ENCODE measurements around the gene ASPG. TPM values are rescaled to one million over a fixed set of nuclear protein-coding genes. Genes with fewer than 3 reads are reported as not detected.
A peak's percentile ranks its signal among the peaks of the same experiment; 100 is the strongest.

The ASPG gene
- total RNA-seq, 1 experiment from 2014 or later: not detected

DNA sequence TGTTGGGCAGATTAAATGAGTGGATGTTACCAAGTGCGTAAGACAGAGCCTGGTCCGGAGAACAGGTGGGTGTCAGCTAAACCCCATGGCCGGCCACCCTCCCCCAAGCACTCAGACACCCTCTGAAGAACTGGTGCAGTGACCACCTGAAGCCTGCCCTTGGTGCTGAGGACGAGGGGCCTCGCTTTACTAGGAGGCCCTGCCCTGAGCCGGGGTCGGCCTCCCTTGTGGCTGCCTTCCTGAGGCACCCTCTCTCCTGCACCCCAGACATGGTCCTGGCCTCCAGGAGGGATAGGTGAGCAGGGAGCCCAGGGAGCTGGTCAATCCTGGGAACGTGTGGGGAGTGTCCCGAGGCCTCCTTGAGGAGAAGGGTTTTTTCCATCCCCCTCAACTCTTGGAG is 48.0 kb downstream of the ASPG start:
- intact Hi-C loops (cut with micrococcal nuclease; ENCODE audit: unreplicated experiment): loop anchor here (10.0 kb wide), 1 partner anchor 501 kb away; no protein-coding TSS in a partner anchor
- BruUV-seq (replicated peaks): no TSS peak
- DNase-seq: no peak
- Mint-ChIP-seq H3K27ac (ENCODE audit: unreplicated experiment) (no peak overlapping the region), H3K36me3 (ENCODE audit: insufficient read depth, unreplicated experiment) (no peaks in the 10 kb centered on the region), H3K4me3 (ENCODE audit: low read depth, unreplicated experiment) (no peak overlapping the region), H3K27me3 (ENCODE audit: unreplicated experiment) (peaks cover 87% of the 10 kb centered on the region), H3K4me1 (ENCODE audit: low read depth, unreplicated experiment) (no peaks in the 10 kb centered on the region), H3K9me3 (ENCODE audit: low read depth, unreplicated experiment) (peaks cover 9% of the 10 kb centered on the region)
- TF ChIP-seq, protein P1, sequence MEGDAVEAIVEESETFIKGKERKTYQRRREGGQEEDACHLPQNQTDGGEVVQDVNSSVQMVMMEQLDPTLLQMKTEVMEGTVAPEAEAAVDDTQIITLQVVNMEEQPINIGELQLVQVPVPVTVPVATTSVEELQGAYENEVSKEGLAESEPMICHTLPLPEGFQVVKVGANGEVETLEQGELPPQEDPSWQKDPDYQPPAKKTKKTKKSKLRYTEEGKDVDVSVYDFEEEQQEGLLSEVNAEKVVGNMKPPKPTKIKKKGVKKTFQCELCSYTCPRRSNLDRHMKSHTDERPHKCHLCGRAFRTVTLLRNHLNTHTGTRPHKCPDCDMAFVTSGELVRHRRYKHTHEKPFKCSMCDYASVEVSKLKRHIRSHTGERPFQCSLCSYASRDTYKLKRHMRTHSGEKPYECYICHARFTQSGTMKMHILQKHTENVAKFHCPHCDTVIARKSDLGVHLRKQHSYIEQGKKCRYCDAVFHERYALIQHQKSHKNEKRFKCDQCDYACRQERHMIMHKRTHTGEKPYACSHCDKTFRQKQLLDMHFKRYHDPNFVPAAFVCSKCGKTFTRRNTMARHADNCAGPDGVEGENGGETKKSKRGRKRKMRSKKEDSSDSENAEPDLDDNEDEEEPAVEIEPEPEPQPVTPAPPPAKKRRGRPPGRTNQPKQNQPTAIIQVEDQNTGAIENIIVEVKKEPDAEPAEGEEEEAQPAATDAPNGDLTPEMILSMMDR (IDR thresholded peaks at IDR 0.05; ENCODE audit: unreplicated experiment): no peak
- CTCF ChIA-PET: interaction anchor here (2.1 kb wide), 1 partner anchor 56 kb away, joined by 10 read pairs; no protein-coding TSS in a partner anchor

DNA sequence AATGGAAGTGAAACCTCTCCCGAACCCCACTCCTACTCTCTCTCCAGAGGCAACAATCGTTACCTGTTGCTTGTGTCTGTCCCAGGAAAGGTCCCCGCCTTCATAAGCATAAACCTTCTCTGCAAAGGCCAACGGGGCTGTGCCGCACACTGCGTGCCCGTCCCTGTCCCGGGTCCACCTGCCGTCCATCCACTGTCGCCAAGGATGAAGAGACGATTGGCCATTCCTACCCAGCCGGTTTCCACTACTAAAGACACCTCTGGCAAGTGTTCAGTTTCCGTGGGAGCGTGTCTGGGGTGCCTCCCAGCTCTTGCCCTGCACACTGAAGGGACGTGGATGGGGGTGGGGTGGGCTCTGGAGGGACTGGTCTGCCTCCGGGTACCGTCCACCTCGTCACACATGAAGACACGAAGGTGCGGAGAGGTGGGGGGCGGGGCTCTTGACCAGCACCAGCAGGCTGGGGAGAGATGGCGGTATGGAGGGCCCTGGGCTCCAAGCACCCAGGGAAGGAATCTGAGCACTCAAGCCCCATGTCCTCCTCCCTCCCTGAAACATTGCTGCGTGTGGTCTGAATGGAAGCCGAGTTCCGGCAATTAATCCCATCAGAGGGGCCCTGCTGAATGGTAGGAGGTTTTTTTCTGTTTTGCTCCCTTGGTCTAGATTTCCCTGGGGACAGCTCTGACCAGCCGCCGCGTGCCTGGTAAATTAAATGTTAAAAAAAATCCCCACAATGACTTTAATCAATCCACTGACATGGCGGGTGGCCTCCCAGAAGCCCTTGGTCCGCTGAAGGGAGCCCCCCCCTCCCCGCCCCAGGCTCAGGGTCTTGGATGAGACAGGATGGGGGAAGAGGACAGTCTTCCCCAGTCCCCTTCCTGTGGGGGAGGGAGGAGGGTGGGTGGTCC is 48.8 kb downstream of the ASPG start:
- TF ChIP-seq, protein P1 (IDR thresholded peaks at IDR 0.05; ENCODE audit: unreplicated experiment): no peak
- no peaks in the 10 kb centered on the region for H3K36me3 Mint-ChIP-seq (ENCODE audit: insufficient read depth, unreplicated experiment)
- no peak overlapping the region for H3K4me3 Mint-ChIP-seq (ENCODE audit: low read depth, unreplicated experiment)
- CTCF ChIA-PET: no interaction called here
- no peak for DNase-seq
- peaks cover 85% of the 10 kb centered on the region for H3K27me3 Mint-ChIP-seq (ENCODE audit: unreplicated experiment)
- H3K9me3 Mint-ChIP-seq (ENCODE audit: low read depth, unreplicated experiment): peaks cover 4% of the 10 kb centered on the region
- intact Hi-C loops (cut with micrococcal nuclease; ENCODE audit: unreplicated experiment): loop anchor here (10.0 kb wide), 1 partner anchor 500 kb away; no protein-coding TSS in a partner anchor
- BruUV-seq (replicated peaks): no TSS peak
- H3K4me1 Mint-ChIP-seq (ENCODE audit: low read depth, unreplicated experiment): no peaks in the 10 kb centered on the region
- H3K27ac Mint-ChIP-seq (ENCODE audit: unreplicated experiment): no peak overlapping the region

- TF ChIP-seq, protein P1 (IDR thresholded peaks at IDR 0.05; ENCODE audit: unreplicated experiment): no peak
These were observed 49.8 kb downstream of the ASPG start for GRCh38 chr14:104135121-104135903.

GRCh38 chr14:104135904-104136471 is 50.5 kb downstream of the ASPG start:
- intact Hi-C loops (cut with micrococcal nuclease; ENCODE audit: unreplicated experiment): loop anchor here (10.0 kb wide), 1 partner anchor 499 kb away; no protein-coding TSS in a partner anchor
- no peak overlapping the region for H3K27ac Mint-ChIP-seq (ENCODE audit: unreplicated experiment)
- H3K27me3 Mint-ChIP-seq (ENCODE audit: unreplicated experiment): peaks cover 84% of the 10 kb centered on the region
- no peak for DNase-seq
- H3K4me3 Mint-ChIP-seq (ENCODE audit: low read depth, unreplicated experiment): no peak overlapping the region
- CTCF ChIA-PET: interaction anchor here (0.6 kb wide), 2 partner anchors 330 to 671 kb away, joined by 3 to 4 read pairs; no protein-coding TSS in a partner anchor
- H3K4me1 Mint-ChIP-seq (ENCODE audit: low read depth, unreplicated experiment): no peaks in the 10 kb centered on the region
- TF ChIP-seq, protein P1 (IDR thresholded peaks at IDR 0.05; ENCODE audit: unreplicated experiment): no peak
- peaks cover 4% of the 10 kb centered on the region for H3K36me3 Mint-ChIP-seq (ENCODE audit: insufficient read depth, unreplicated experiment)
- no peaks in the 10 kb centered on the region for H3K9me3 Mint-ChIP-seq (ENCODE audit: low read depth, unreplicated experiment)
- BruUV-seq (replicated peaks): no TSS peak

More at GRCh38 chr14:104135121-104135903, 49.8 kb downstream of the ASPG start:
- H3K4me3 Mint-ChIP-seq (ENCODE audit: low read depth, unreplicated experiment): no peak overlapping the region
- H3K4me1 Mint-ChIP-seq (ENCODE audit: low read depth, unreplicated experiment): no peaks in the 10 kb centered on the region
- H3K9me3 Mint-ChIP-seq (ENCODE audit: low read depth, unreplicated experiment): no peaks in the 10 kb centered on the region
- BruUV-seq (replicated peaks): no TSS peak
- peaks cover 84% of the 10 kb centered on the region for H3K27me3 Mint-ChIP-seq (ENCODE audit: unreplicated experiment)
- CTCF ChIA-PET: interaction anchor here (0.6 kb wide), 2 partner anchors 330 to 670 kb away, joined by 3 to 4 read pairs; no protein-coding TSS in a partner anchor
- peak; percentile 62 for DNase-seq
- no peak overlapping the region for H3K27ac Mint-ChIP-seq (ENCODE audit: unreplicated experiment)
- intact Hi-C loops (cut with micrococcal nuclease; ENCODE audit: unreplicated experiment): loop anchor here (10.0 kb wide), 1 partner anchor 499 kb away; no protein-coding TSS in a partner anchor
- H3K36me3 Mint-ChIP-seq (ENCODE audit: insufficient read depth, unreplicated experiment): no peaks in the 10 kb centered on the region

Data from Calu3 (cell line).